Nephron (organoid): Measurements from ENCODE around the gene OSBPL6.

Experiments
- H3K27ac Mint-ChIP-seq, 3 experiments: 2 replicates each; pipeline ENCODE4 v1.8.0; 2020; ENCODE audit warnings: mixed read lengths in 3 of 3, mild to moderate bottlenecking in 2 of 3, moderate library complexity in 1 of 3
- H3K27me3 Mint-ChIP-seq: 2 replicates; pipeline ENCODE4 v1.8.0; 2021; ENCODE audit warnings: low read depth, mild to moderate bottlenecking, moderate library complexity, mixed read lengths
- H3K36me3 Mint-ChIP-seq: 2 replicates; pipeline ENCODE4 v1.8.0; 2020; ENCODE audit warnings: low read depth, mixed read lengths
- H3K4me1 Mint-ChIP-seq: 2 replicates; pipeline ENCODE4 v1.8.0; 2020; ENCODE audit warnings: mixed read lengths
- H3K4me3 Mint-ChIP-seq, 3 experiments: 2 replicates each; pipeline ENCODE4 v1.8.0; 2020; ENCODE audit warnings: mild to moderate bottlenecking in 3 of 3, mixed read lengths in 3 of 3, moderate library complexity in 2 of 3
- H3K9me3 Mint-ChIP-seq: 2 replicates; pipeline ENCODE4 v1.8.0; 2020; ENCODE audit warnings: mixed read lengths
- CTCF ChIP-seq, 3 experiments: fragments of 200-600 bp; sonication (generic); IDR thresholded peaks; one replicate each; pipeline ENCODE4 v1.5.0; 2021; ENCODE audit warnings: antibody characterized with exemption in 3 of 3; ENCODE audit not compliant: unreplicated experiment in 3 of 3

The OSBPL6 gene

DNA sequence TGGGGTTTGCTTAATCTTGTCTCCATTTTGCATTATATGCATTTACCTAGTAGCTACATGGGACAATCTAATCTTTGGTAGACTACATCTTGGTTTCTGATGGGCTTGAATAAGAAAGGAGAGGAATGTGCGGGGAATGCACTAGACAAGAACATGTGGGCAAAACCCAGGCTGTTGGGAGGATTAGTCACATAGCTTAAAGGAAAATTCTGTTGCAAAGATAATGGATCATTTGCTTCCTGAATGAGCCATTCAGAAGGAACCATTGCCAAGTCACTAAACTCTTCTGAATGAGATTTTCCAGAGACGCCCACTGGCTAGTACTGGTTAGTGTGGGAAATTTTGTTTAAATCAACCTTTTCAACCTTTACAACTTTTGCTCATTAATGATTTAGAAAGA, 84.8 kb downstream of the OSBPL6 start:
- TF ChIP-seq CTCF (IDR thresholded peaks at IDR 0.05; ENCODE audit: unreplicated experiment in 3 of 3) = no peak
- peak overlapping the region; percentile 84 to 93 (median 85) for H3K27ac Mint-ChIP-seq
- H3K4me3 Mint-ChIP-seq = no peak overlapping the region
- H3K9me3 Mint-ChIP-seq = peaks cover 2% of the 10 kb centered on the region
- H3K4me1 Mint-ChIP-seq = peaks cover 39% of the 10 kb centered on the region
- peaks cover 3% of the 10 kb centered on the region for H3K36me3 Mint-ChIP-seq
- no peaks in the 10 kb centered on the region for H3K27me3 Mint-ChIP-seq

DNA sequence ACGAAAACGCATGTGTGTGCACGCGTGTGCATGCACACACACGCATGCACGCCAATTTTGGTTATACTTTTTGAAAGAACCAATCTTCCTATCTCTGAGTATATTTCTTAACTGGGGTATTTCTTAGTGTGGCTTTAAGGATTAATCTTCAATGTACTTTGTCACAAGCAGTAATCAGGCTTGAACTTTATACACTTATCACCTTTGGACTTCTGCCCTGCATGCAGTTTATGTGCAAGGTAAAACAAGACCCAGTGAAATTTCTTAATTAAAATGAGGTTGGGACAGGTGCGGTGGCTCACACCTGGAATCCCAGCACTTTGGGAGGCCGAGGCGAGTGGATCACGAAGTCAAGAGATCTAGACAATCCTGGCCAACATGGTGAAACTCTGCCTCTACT, 85.3 kb downstream of the OSBPL6 start:
- Mint-ChIP-seq H3K27ac (no peak overlapping the region), H3K9me3 (peaks cover 2% of the 10 kb centered on the region), H3K27me3 (no peaks in the 10 kb centered on the region), H3K4me1 (peaks cover 39% of the 10 kb centered on the region), H3K4me3 (no peak overlapping the region), H3K36me3 (peaks cover 3% of the 10 kb centered on the region)
- TF ChIP-seq CTCF (IDR thresholded peaks at IDR 0.05; ENCODE audit: unreplicated experiment in 3 of 3) = no peak

- Mint-ChIP-seq H3K36me3 (peaks cover 3% of the 10 kb centered on the region), H3K9me3 (peaks cover 2% of the 10 kb centered on the region), H3K4me3 (no peak overlapping the region), H3K27me3 (no peaks in the 10 kb centered on the region), H3K4me1 (peaks cover 39% of the 10 kb centered on the region), H3K27ac (no peak overlapping the region)
- TF ChIP-seq CTCF (IDR thresholded peaks at IDR 0.05; ENCODE audit: unreplicated experiment in 3 of 3) = peak; percentile 37 to 51 (median 40)
Measured at GRCh38 chr2:178280244-178280852, 86.0 kb downstream of the OSBPL6 start.

GRCh38 chr2:178282075-178282815, 87.9 kb downstream of the OSBPL6 start:
- Mint-ChIP-seq H3K9me3 (peaks cover 2% of the 10 kb centered on the region), H3K4me3 (peak overlapping the region in 2 of 3 experiments; percentile 0 to 12), H3K27ac (peak overlapping the region in 2 of 3 experiments; percentile 62 to 77), H3K27me3 (no peaks in the 10 kb centered on the region), H3K4me1 (peaks cover 39% of the 10 kb centered on the region), H3K36me3 (peaks cover 6% of the 10 kb centered on the region)
- TF ChIP-seq CTCF (IDR thresholded peaks at IDR 0.05; ENCODE audit: unreplicated experiment in 3 of 3) = no peak

DNA sequence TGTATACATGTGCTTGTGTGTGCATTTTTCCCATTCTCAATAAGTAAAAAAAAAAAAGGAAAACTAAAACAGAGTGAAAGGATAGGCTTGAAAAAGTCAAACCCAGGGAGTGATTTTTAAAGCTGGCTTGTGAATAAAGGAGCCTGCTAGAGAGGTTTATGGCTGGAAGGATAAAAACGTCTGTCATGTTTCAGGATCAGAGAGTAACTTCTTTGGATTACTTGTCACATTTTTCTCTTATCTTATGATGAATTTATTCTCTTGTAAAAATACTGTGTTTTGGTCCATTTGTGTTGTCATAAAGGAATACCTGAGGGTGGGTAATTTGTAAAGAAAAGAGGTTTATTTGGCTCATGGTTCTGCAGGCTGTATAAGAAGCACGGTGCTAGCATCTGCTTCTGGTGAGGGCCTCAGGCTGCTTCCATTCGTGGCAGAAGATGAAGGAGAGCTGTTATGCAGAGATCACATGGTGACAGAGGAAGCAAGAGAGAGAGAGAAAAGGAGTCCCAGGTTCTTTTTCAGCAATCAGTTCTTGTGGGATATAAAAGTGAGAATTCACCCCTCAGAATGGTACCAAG, 89.1 kb downstream of the OSBPL6 start:
- Mint-ChIP-seq H3K27ac (peak overlapping the region; percentile 5 to 50 (median 16)), H3K4me1 (peaks cover 29% of the 10 kb centered on the region), H3K4me3 (no peak overlapping the region), H3K27me3 (no peaks in the 10 kb centered on the region), H3K9me3 (peaks cover 5% of the 10 kb centered on the region), H3K36me3 (peaks cover 12% of the 10 kb centered on the region)
- no peak for TF ChIP-seq CTCF (IDR thresholded peaks at IDR 0.05; ENCODE audit: unreplicated experiment in 3 of 3)
